Hepatocyte (in vitro differentiated cells): ENCODE results near the gene ABLIM1. TPM values are rescaled to one million over a fixed set of nuclear protein-coding genes. Genes with fewer than 3 reads are reported as not detected.

Source experiments
- DNase-seq: peaks from one replicate; pipeline ENCODE4 v3.0.0-alpha.2; 2016; ENCODE audit warnings: low spot score
- H2AFZ ChIP-seq: fragments of 200-600 bp; sonication (generic); 2 replicates; pipeline ENCODE4 v1.6.0; 2016; ENCODE audit warnings: antibody characterized with exemption, mild to moderate bottlenecking
- H3K27ac ChIP-seq: fragments of 200-600 bp; sonication (generic); 2 replicates; pipeline ENCODE4 v1.5.1; 2016; ENCODE audit warnings: mild to moderate bottlenecking
- H3K27me3 ChIP-seq: fragments of 200-600 bp; sonication (generic); 2 replicates; pipeline ENCODE4 v1.6.1; 2016
- H3K36me3 ChIP-seq: fragments of 200-600 bp; sonication (generic); replicated peaks from 2 replicates; pipeline ENCODE4 v1.5.1; 2016; ENCODE audit warnings: low read depth; ENCODE audit not compliant: insufficient read depth
- H3K4me1 ChIP-seq: fragments of 200-600 bp; sonication (generic); 2 replicates; pipeline ENCODE4 v1.5.1; 2016; ENCODE audit warnings: mild to moderate bottlenecking, moderate library complexity; ENCODE audit not compliant: insufficient read depth
- H3K4me2 ChIP-seq: fragments of 200-600 bp; sonication (generic); 2 replicates; pipeline ENCODE4 v1.6.0; 2016
- H3K4me3 ChIP-seq: fragments of 200-600 bp; sonication (generic); 2 replicates; pipeline ENCODE4 v1.5.1; 2016; ENCODE audit warnings: mild to moderate bottlenecking
- H3K79me2 ChIP-seq: fragments of 200-600 bp; sonication (generic); 2 replicates; pipeline ENCODE4 v1.6.0; 2017; ENCODE audit warnings: mild to moderate bottlenecking
- H3K9me2 ChIP-seq: fragments of 200-600 bp; sonication (generic); replicated peaks from 2 replicates; pipeline ENCODE4 v1.6.0; 2017; ENCODE audit warnings: mild to moderate bottlenecking; ENCODE audit not compliant: insufficient read depth
- H3K9me3 ChIP-seq: fragments of 200-600 bp; sonication (generic); 2 replicates; pipeline ENCODE4 v1.5.1; 2016; ENCODE audit warnings: low read depth, mild to moderate bottlenecking
- H4K20me1 ChIP-seq: fragments of 200-600 bp; sonication (generic); 2 replicates; pipeline ENCODE4 v1.6.0; 2016; ENCODE audit warnings: mild to moderate bottlenecking; ENCODE audit not compliant: insufficient read depth, poor library complexity, severe bottlenecking
- CTCF ChIP-seq: fragments of 200-600 bp; sonication (generic); IDR thresholded peaks from 2 replicates; pipeline ENCODE4 v1.5.1; 2016; ENCODE audit warnings: antibody characterized with exemption, mild to moderate bottlenecking; ENCODE audit not compliant: poor library complexity
- EZH2 ChIP-seq: fragments of 200-600 bp; sonication (generic); IDR thresholded peaks from 2 replicates; pipeline ENCODE4 v1.6.1; 2016; ENCODE audit warnings: antibody characterized with exemption, mild to moderate bottlenecking, borderline replicate concordance
- EZH2phosphoT487 ChIP-seq: fragments of 200-600 bp; sonication (generic); IDR thresholded peaks from one replicate; pipeline ENCODE4 v1.6.1; 2018; ENCODE audit warnings: antibody characterized with exemption, mild to moderate bottlenecking, low read depth, moderate library complexity; ENCODE audit not compliant: unreplicated experiment, severe bottlenecking
- WGBS: methylation state at CpG from one replicate; pipeline ENCODE4 v1.1.6; 2016; ENCODE audit warnings: low lambda C conversion rate; ENCODE audit errors: missing lambda C conversion rate; 5-methylcytosine and 5-hydroxymethylcytosine counted together
- polyA plus RNA-seq: library from polyadenylated mRNA; unstranded; fragments of >200 nt; fragmentation: Nextera tagmentation; extraction: Ambion mirVana; gene quantifications from 2 replicates; pipeline ENCODE4 v1.2.1, GENCODE V29; 2016
- total RNA-seq: library from RNA; depleted of rRNA; stranded (reverse); fragments of >200 nt; gene quantifications from 2 replicates; pipeline ENCODE4 v1.2.3, GENCODE V29; 2014

Gene ABLIM1
- total and polyA plus RNA-seq, 2 experiments from 2014 or later = 20.8 to 31.6 TPM

GRCh38 chr10:114400091-114400490 is 258.0 kb downstream of the ABLIM1 start:
- Histone ChIP-seq H3K36me3 (no peaks in the 10 kb centered on the region), H3K4me3 (no peak overlapping the region), H3K4me2 (no peak overlapping the region), H3K79me2 (no peaks in the 10 kb centered on the region), H4K20me1 (no peaks in the 10 kb centered on the region), H3K9me3 (no peaks in the 10 kb centered on the region), H3K9me2 (no peaks in the 10 kb centered on the region), H3K27ac (no peak overlapping the region), H3K27me3 (peaks cover 35% of the 10 kb centered on the region), H2AFZ (no peak overlapping the region), H3K4me1 (peaks cover 41% of the 10 kb centered on the region)
- no peak for TF ChIP-seq EZH2phosphoT487
- TF ChIP-seq EZH2 = no peak
- no peak for TF ChIP-seq CTCF
- DNase-seq = no peak
- whole genome bisulfite sequencing = 47% methylated on average over 3 of the region's 3 CpGs

- Histone ChIP-seq H3K9me3 (no peaks in the 10 kb centered on the region), H4K20me1 (no peaks in the 10 kb centered on the region), H3K4me2 (no peak overlapping the region), H3K9me2 (no peaks in the 10 kb centered on the region), H3K4me3 (no peak overlapping the region), H3K79me2 (no peaks in the 10 kb centered on the region), H2AFZ (no peak overlapping the region), H3K27ac (no peak overlapping the region), H3K4me1 (peaks cover 36% of the 10 kb centered on the region), H3K27me3 (peaks cover 30% of the 10 kb centered on the region), H3K36me3 (no peaks in the 10 kb centered on the region)
- TF ChIP-seq CTCF (no peak), EZH2 (no peak), EZH2phosphoT487 (no peak)
- 92% methylated on average over 6 of the region's 6 CpGs for WGBS
- DNase-seq = no peak
These were observed 258.5 kb downstream of the ABLIM1 start for GRCh38 chr10:114399576-114399975.

- WGBS = 86% methylated on average over 10 of the region's 10 CpGs
These were observed 259.3 kb downstream of the ABLIM1 start for GRCh38 chr10:114398587-114399331.

More at GRCh38 chr10:114398587-114399331, 259.3 kb downstream of the ABLIM1 start:
- DNase-seq = no peak
- no peak overlapping the region for H3K4me3 ChIP-seq
- H3K79me2 ChIP-seq = no peaks in the 10 kb centered on the region
- H2AFZ ChIP-seq = no peak overlapping the region
- H4K20me1 ChIP-seq = no peaks in the 10 kb centered on the region
- no peaks in the 10 kb centered on the region for H3K36me3 ChIP-seq
- peaks cover 23% of the 10 kb centered on the region for H3K27me3 ChIP-seq
- TF ChIP-seq CTCF = no peak
- H3K4me1 ChIP-seq = peaks cover 32% of the 10 kb centered on the region
- H3K9me2 ChIP-seq = no peaks in the 10 kb centered on the region
- H3K4me2 ChIP-seq = no peak overlapping the region
- H3K9me3 ChIP-seq = no peaks in the 10 kb centered on the region
- H3K27ac ChIP-seq = no peak overlapping the region
